ENCODE measurements around the gene BTD.

Gene BTD

GRCh38 chr3:15637131-15637951 is 35.8 kb downstream of the BTD start:
- DNase-seq = no peak

GRCh38 chr3:15638193-15638890 is 36.8 kb downstream of the BTD start:
- DNase-seq = no peak

- DNase-seq = no peak
These were observed 37.3 kb downstream of the BTD start for GRCh38 chr3:15638891-15639262.

GRCh38 chr3:15645246-15645645 is 43.7 kb downstream of the BTD start:
- no peak for DNase-seq

- no peak for DNase-seq
These were observed 44.4 kb downstream of the BTD start for GRCh38 chr3:15645740-15646501.

- peak; percentile 58 for DNase-seq
These were observed 45.4 kb downstream of the BTD start for GRCh38 chr3:15646851-15647511.

GRCh38 chr3:15647611-15648167 is 46.1 kb downstream of the BTD start:
- DNase-seq = no peak

DNA sequence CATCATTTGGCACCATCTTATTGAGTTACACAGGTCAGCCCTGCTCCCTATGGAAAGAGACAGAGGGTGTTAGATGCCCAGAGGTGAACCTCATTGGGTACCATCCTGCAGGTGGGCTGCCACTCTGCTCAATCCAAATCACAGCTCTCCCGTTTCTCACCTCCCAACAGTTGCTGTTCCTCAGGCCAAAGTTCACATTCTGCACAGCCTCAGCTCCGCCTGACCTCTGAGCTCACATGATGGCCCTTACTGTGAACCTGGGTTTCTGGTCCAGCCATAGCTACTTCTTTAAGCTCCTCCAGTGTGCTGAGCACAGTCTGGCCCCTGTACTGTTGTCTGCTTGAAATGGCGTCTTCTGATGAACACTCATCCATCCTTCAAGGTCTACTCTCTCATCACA is 47.8 kb downstream of the BTD start:
- no peak for DNase-seq

DNA sequence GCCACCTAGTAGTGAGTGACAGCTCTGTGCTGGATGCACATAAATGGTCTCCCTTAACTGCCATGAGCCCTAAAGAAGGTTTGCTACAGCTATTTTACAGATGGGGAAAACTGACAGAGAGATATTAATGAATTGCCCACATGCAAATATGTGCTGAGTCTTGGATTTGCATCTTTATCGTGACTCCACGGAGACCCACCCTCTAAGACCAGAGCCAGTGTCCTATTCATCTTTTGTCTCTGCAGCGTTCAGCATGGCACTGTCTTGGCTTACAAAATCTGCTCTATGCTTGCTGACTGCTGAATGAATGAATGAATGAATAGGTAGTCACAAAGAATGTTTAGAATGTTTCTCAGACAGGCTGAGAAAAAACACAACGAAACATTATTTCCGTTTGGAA is 48.3 kb downstream of the BTD start:
- no peak for DNase-seq

GRCh38 chr3:15651396-15651795 is 49.9 kb downstream of the BTD start:
- DNase-seq = no peak

DNA sequence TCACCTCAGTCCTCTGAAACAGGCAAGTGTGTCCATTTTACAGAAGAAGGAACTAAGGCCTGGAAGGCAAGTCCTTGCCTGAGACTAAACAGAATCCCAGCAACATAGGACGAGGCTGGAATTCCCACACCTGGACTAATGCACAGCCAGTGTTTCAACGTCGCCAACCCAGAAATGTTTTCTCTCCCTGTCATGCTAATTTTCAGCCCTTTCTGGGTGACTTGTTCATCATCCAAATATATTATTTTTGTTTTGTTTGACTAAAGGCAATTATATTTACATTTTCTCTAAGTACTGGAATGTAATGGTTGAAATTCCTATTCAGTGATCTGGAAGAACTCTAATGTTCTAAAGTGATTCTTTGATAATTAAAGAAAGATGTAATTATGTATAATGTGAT is 51.8 kb downstream of the BTD start:
- no peak for DNase-seq

GRCh38 chr3:15654127-15654526 is 52.6 kb downstream of the BTD start:
- no peak for DNase-seq

GRCh38 chr3:15654891-15655290 is 53.3 kb downstream of the BTD start:
- DNase-seq = no peak

DNA sequence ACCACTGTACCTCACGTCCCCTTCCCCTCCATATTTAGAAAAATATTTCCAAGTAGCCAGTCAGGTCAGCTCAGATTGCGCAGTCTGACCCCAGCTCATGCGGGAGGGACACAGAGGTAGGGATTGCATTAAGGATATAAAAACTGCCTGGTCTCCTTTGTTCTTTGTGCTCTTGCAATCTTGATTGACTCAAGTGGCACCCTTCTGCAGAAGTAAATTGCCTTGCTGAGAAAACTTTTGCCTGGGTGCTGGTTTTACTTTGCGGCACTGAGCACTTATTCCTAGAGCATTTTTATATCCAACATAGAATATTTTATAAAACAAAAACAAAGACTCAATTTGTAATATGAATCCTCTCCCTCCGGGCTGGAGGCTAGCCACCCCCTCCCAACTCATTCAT is 54.8 kb downstream of the BTD start:
- no peak for DNase-seq

DNA sequence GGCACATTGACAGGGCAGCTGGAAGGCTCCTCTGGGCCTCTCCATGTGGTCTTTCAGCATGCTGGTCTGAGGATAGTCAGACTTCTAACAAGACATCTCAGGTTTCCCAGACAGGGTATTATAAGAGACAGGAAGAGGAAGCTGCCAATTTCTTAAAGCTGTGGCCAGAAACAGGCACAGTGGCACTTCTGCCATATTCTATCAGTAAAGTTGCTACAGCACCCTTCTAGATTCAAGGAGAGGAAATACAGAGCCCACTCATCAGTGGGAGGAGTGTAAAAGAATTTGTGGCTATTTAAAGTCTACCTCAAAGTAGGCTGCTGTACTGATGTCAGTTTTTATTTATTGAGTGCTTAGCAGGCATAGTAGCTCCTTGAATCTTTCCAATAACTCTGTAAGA is 55.5 kb downstream of the BTD start:
- no peak for DNase-seq

GRCh38 chr3:15659254-15659975 is 57.9 kb downstream of the BTD start:
- no peak for DNase-seq

- no peak for DNase-seq
These were observed 58.8 kb downstream of the BTD start for GRCh38 chr3:15660055-15660935.

DNA sequence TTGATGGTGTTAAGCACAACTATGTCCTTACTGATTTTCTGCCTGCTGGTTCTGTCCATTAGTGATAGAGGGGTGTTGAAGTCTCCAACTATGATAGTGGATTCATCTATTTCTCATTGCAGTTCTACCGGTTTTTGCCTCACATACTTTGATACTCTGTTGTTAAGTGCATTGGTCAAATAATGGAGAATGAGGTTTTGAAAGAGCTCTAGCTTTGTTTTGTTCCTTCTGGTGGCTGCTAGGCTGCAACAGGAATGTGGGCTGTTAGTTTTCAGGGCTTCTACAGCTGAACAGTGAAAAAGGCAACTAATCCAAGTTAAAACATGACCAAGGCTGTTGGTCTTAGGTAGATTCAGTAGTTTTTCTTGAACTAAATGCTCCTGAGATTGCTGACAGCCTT is 62.6 kb downstream of the BTD start:
- DNase-seq = no peak

GRCh38 chr3:15665510-15666150 is 64.1 kb downstream of the BTD start:
- DNase-seq = no peak

- no peak for DNase-seq
These were observed 64.7 kb downstream of the BTD start for GRCh38 chr3:15666277-15666676.

DNA sequence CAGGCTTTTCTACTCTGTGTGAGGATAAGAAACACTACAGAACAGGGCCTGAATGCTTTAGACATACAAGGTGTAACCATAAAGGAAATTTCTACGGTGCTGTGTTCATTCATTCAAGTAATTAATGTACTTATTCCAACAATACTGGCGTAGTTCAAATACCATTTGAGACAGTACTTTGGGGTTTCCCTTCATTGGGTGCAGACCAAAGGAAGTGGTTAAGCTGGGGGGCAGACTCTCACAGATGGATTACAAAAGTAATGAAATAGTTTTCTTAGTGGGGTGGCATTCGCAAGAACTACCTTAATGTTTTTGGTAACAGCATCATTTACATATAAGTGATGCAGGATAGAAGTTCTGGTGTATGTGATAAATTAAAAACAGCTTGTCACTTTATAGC is 65.9 kb downstream of the BTD start:
- no peak for DNase-seq

Data from 8988T (cell line).